Midbrain (tissue), 1 donor: ENCODE measurements around the gene HADHA.
A peak's percentile ranks its signal among the peaks of the same experiment; 100 is the strongest.

Experiments used
- DNase-seq: peaks from one replicate; lab custom pipeline; 2025; lab: John Stamatoyannopoulos, UW

Gene HADHA

DNA sequence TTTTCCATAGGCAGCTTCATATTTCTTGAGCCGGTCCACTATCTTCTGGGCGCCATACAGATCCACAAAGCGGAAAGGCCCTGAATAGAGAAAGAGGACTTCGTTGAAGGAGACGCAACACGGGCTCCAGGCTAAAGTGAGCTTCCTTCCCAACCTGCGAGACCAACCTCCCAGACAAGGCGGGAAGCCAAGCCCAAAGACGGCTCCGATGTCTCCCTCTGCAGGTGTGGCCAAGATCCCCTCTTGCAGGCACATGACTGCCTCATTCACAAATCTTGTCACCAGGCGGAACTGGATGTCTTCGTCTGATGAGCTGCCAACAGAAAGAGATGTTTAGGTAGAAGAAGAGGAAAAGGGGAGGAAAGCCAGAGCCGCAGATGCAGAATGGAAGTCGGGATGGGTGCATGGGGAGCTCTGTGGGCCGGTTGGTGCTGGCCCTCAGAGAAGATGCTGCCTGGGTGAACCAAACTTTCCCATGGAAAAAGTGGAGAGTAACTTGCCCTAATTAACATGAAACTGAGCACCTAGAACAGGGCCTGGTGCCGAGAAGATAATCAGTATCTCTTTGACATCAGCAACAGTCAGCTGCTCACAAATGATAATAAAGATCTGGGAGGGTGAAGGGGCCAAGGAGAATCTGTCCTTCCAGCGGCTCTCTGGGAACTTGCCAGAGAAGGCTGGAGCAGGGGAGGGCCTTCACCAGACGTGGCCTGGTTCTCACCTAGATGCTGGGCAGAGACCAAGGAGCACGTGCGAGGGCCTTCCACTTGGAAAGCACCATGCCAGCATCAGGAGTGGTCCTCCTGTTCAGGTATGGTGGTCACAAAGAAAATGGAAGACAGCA, 52.9 kb downstream of the HADHA start:
- no peak for DNase-seq

DNA sequence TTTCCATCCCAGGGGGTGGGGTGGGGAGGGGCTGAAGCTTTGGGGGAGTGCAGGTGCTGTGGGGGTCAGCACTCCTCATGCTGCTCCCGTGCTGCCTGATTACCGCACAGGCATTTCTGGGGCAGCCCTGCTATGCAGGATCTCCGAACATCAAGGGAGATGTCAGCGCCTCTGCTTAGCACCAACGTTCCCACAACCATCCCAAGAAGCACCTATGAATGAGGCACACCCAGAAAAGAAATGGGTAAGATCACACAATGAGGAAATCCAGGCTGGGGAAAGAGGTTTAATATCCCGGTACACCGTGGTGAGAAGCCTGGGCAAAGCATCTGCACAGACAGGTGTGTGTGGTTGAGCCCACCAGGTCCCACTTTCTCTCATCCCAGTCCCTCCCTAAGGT, 54.1 kb downstream of the HADHA start:
- DNase-seq, result no peak

DNA sequence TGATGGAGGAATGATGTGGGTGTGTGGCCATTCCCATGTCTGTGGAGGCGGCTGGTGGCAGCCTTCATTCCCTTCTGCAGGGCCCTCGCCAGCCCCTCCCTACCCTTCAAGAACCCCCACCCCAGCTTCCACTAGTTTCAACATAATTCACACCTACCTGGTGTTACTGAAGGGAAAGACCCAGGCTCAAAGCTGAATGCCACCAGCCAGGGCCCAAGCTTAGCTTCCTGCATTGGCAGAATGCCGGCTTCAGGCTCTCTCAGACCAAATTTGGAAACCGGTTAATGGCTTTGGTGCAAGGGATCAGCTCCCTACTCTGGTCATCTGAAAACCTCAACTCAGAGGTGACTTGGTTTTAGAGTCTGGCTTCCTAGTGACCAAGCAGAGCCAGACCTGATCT, 54.7 kb downstream of the HADHA start:
- no peak for DNase-seq

DNA sequence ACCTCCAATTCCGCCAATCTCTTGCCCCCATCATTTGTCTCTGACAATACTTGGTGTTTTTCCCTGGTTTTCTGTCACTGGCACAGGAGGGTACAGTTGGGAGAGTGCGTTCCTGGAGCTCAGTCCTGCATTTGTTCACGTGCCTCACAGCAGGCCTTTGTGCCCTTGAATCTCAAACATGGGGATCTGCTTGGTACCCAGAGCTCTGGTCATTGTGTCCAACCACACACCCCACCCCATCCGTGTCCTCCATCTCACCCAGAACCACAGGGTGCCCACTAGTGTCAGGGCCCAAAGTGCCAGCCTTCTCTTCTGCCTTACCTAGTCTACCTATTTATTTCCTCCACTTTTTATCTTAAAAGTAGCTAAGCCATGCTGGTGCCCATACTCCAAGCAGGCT, 55.3 kb downstream of the HADHA start:
- no peak for DNase-seq

DNA sequence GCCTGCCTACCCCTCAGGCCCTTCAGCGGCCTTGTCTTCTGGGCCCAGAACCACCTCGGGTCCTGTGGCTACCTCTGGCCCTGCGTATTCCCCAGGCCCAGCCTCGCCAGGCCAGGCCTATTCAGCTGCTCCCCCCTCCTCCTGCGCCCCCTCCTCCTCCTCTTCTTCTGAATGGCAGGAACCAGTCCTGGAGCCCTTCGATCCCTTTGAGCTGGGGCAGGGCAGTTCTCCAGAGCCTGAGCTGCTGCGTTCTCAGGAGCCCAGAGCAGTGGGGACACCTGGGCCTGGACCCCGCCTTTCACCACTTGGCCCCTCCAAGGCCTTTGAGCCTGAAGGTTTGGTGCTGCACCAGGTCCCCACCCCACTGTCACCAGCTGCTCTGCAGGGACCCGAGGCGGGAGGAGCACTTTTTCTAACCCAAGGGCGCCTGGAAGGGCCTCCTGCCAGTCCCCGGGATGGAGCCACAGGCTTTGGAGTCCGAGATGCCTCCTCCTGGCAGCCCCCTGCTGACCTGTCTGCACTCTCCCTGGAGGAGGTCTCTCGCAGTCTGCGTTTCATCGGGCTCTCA, 56.8 kb downstream of the HADHA start:
- DNase-seq, result no peak

DNA sequence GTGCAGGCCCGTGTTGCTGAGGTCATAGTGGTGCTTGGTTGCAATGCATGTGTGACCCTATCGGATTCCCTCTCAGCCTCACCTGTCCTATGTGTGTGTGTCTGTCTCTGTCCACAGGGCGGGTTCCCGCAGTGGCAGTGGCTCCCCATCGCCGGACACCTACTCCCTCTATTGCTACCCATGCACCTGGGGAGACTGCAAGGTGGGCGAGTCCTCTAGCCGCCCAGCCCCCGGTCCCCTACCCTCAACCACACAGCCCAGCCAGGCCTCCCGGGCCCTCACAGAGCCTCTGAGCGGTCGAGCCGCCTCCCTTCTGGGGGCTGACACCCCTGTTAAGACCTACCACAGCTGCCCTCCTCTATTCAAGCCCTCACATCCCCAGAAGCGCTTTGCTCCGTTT, 57.3 kb downstream of the HADHA start:
- DNase-seq, result no peak

DNA sequence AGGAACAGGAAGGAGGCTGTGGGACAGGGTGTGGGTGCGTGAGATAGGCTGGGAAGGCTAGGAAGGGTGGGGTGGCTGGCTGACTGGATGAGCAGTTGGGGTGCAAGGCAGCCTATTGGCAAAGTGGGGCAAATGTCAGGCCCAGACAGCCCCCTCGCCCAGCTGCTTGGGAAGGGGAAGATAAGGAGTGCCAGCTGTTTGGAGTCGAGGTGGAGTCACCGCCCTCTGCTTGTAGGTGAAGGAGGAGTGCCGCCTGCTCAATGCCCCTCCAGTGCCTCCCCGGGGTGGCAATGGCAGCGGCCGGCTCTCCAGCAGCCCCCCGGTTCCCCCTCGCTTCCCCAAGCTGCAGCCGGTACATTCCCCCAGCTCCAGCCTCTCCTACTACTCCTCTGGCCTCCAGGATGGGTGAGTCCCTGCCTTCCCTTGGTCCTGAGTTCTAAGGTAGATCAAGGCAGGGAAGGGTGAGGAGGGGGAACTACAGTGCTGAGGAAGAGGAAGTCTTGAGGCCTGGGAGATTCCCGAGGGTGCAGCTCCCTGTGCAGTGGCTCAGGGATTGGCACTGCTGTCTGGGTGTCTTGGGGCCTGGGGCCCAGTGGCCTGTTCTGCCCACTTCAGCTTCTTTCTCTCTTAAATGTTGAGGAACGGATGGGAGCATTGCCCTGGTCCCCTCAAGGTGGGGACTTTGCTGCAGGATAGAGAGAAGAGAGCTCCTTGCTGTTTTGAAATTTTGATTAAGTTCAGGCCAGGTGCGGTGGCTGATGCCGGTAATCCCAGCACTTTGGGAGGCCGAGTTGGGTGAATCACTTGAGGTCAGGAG, 58.3 kb downstream of the HADHA start:
- DNase-seq, result no peak

DNA sequence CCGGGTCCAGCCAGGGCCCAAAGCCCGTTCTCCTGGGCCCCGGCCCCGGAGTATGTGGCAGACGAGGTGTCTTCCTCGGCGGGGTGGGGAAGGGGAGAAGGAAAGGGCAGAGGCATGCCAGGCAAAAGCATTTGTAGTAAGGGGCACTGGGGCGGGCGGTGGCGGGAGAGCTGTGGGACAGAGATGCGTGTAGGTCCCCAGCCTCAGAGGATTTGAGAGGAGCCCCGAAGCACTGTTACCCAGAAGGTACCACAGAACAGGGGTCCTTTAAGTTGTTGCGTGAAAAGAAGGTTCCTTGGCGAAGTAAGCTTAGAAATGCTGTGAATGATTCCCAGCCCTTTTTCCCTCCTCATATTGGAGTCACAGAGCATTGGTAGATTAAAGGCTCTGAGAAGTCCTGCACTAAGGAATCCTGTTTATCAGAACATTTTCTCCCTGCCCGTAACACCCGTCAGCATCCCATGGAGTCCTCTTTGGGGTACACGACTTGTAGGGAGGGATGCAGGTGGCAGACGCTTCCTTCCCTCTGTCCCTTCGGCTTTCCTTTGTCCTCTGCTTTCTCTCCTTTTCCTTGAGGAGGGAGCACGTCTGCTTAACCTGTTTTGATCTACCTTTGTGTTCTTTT, 59.0 kb downstream of the HADHA start:
- DNase-seq, result no peak

DNA sequence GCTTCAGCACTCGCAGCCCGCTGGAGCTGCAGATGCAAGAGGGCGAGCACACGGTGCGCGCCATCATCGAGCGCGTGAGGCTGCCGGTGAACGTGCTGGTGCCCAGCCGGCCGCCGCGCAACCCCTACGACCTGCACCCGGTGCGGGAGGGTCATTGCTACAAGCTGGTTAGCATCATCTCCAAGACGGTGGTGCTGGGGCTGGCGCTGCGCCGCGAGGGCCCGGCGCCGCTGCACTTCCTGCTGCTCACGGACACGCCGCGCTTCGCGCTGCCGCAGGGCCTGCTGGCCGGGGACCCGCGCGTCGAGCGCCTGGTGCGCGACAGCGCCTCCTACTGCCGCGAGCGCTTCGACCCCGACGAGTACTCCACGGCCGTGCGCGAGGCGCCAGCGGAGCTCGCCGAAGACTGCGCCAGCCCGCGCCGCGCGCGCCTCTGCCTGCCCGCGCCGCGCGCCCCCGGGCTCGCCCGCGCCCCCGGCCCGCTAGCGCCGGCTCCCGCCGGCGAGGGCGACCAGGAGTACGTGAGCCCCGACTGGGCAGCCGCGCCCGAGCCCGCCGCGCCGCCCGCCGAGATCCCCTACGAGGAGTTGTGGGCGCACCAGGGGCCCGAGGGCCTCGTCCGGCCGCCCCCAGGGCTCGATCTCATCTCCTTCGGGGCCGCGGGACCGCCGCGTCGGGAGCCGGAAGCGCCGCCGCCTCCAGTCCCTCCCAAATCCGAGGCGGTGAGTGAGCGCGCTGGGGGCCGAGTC, 59.7 kb downstream of the HADHA start:
- DNase-seq, result peak; percentile 21

DNA sequence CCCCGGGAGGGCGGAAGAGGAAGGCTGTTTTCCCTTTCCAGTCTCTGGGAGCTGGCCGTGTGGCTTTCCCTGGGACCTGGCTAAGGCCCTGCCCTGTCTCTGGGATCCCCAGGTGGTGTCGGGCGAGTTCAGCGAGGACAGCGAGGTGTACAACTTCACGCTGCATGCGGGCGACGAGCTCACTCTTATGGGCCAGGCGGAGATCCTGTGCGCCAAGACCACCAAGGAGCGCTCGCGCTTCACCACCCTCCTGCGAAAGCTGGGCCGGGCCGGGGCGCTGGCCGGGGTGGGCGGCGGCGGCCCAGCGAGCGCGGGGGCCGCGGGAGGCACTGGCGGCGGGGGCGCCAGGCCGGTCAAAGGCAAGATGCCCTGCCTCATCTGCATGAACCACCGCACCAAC, 60.3 kb downstream of the HADHA start:
- no peak for DNase-seq

DNA sequence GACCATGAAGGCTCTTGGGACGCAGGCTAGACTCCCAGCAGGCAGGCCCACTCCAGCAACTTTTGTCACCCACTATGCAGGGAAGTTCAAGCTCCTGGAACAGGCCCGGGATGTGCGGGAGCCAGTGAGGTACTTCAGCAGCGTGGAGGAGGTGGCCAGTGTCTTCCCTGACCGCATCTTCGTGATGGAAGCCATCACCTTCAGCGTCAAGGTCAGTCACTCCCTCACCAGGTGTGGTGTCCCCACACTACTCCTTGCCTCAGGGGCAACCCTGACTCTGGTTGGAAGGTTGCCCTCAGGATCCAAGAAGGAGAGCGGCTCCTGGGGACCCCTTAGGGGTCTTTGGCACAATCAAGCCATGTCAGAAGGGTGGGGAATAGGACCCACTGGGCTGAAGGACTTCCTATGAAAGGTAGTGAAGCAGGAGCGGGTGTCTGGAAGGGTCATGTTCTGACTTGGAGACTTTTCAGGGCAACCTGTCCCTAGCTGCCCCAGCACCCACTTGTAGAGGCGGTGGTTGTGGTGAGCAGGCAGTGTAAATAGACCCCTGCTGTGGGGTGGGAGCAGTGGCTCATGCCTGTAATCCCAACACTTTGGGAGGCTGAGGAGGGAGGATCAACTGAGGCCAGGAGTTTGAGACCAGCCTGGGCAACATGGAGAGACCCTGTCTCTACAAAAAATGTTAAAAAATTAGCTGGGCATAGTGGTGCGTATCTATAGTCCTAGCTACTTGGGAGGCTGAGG, 61.4 kb downstream of the HADHA start:
- no peak for DNase-seq

DNA sequence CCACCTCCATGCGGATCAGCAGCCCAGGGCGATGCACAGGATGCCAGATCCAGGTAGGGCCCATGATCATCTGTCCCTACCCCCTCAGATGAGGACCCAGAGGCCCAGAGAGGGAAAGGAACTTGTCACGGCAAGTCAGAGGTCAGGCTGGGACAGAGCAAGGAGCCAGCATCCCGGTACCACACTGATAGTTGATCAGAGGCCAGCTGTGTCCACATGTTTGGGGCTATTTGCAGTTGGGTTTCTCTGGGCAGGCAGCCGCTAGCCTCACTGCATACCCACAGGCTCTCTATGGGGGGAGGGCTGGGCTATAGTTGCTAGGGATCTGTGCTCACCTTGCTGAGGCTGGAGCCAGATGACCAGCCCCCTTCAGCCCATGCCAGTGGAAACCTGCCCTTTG, 62.0 kb downstream of the HADHA start:
- no peak for DNase-seq

DNA sequence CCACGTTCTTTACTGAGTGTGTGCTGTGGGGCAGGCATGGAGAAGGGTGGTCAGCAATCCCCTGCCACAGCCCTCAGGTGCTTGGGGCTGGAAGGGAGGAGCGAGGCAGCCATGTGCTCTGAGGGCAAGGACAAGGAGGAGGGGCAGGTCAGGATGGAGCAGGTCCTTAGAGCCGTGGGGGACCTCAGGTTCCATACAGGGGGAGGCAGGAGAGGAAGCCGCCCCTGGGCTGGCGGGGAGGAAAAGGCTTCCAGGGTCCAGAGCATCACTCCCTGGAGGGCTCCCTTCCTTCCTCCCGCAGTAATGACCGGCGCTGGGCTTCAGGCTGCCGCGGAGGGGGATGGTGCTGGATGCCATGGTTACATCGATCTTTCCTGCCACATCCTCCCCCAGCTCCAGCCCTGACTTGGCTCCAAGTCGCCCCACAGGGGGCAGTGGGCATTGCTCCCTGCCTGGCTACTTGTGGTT, 65.0 kb downstream of the HADHA start:
- DNase-seq, result peak; percentile 29

DNA sequence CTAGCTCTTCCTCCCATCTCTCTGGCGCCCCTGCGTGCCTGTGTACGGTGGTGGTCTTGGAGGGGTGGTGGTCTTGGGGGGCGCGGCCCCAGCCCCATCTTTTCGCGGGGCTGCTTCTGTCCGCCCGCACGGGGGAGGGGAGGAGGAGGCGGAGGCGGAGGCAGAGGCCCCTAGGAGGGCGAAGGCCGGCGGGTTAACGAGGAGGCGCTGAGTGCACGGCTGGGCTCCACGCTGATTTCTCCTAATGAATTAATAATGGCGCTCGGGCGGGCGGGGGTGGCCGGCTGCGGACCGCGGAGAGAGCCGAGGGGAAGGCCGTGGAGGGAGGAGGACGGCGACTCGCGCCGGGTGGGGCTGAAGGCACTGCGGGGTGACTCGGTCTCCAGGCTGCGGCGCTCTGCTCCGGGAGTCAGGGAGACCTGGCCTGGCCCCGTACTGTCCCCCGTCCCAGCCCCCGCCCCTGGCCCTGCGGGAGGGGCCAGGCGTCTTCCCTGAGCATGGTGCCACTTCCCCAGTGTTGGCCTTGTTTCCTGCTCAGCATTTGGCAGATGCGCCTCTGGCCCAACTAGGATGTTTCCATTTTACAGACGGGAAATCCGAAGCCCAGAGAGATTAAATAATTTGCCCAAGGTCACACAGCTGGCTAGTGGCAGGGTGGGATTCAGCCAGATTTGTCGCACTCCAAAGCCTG, 65.5 kb downstream of the HADHA start:
- no peak for DNase-seq

DNA sequence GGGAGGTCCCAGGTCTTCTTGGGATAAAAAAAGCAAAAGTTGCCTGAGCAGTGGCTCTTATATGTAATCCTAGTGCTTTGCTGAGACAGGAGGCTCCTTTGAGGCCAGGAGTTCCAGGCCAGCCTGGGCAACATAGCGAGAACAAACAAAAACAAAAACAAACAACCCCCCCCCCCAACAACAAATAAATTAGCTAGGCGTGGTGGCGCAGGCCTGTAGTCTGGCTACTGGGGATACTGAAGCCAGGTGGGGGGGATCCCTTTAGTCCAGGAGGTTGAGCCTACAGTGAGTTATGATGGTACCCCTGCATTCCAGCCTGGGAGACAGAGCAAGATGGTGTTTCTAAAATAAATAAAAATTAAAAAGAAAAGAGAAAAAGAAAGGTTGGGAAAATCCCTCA, 66.2 kb downstream of the HADHA start:
- DNase-seq, result no peak

DNA sequence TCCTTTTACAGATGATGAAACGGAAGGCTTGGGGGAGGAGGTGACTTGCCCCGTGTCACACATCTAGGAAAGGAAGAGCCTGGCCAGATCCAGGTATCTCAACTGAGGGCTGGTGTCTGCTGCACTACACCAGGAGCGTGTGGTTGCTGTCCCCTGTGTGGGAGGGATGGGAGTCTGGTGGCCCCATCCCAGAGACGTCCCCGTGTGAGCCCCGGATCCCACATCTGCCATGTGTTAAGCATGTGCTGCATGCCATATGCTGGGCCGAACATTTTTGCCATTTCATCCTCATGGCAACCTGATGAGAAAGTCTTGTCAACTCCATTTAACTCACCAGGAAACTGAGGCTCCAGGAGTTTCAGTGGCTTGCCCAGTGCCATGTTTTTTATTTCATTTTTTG, 67.3 kb downstream of the HADHA start:
- no peak for DNase-seq

DNA sequence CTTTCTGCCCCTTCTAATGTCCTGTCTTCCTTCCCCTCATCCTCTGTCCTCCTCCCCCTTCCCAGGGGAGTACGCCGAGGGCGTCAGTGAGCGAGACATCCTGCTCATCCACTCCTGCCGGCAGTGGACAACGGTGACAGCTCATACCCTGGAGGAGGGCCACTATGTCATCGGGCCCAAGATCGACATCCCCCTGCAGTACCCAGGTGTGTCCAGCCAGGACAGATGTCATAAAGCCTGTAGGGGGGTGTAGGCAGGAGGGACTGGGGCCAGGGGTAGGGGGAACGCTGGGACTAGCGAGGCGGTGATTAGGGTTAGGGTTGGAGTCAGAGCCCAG, 68.2 kb downstream of the HADHA start:
- no peak for DNase-seq

DNA sequence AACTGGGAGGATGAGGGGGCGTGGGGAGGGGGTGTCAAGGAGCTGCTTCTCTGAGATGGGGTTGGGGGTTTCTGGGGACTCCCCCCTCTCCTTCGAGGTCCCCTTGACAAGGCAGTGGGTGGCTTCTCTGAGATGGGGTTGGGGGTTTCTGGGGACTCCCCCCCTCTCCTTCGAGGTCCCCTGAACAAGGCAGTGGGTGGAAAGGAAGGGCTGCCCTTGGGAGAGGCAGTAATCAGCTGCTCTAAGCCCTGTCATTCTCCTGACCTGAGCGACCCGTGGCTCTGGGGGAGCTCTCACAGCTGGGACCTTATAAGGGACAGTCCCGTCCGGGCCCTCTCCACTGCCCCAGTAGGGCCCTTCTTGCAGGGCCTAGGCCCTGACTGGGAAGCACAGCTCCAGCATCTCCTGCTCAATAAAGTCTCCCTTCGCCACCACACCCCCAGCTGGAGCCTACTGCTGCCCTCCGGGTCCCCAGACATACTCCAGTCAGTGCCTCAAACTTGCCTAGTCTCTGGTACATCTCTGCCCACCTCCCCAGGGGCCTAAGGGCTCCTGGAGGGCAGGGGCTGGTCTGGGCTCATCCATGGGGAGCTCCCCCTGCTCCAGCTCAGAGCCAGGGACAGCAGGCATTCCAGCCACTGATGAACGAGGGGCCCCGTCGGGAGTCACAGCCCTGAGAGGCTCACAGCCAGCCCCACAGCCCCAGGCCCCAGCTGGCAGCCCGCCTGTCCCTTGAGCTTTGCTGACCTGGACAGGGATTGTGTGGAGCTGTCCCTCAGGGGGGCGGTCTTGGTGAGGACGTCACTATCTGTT, 68.8 kb downstream of the HADHA start:
- no peak for DNase-seq

DNA sequence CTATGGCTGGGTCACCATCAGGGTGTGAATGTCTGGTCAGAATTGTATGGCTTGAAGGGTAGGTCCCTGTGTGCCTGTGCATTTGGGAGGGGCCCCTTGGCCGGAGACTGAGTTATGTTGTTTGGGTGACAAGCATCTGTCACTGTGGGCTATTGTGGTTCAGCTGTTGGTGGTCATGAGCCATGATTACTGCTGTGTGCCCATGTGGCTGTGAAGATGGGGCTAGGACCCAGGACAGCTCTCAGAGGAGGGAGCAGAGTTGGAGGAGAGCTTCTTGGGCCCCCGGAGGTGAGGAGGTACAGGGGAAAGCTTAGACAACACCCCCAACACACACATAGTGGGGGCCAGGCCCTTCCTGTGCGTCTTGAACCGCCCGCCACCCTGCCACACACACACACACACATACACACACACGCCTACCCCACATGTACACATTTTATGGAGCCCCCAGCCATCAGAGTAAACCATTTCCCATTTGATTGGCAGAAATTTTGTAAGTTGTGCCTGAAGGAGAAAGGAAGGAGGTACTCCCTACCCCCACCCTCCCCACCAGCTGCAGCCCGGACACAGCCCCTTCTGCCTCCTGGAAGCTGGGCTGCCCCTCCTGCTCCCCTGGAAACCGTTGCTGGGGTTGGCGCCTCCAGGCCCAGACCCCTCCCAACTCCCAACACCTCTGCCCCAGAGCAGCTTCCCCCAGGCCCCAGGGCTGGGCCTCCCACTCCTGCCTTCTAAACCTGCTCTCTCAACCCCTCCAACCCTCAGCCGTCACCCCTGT, 69.6 kb downstream of the HADHA start:
- no peak for DNase-seq
